ENCODE measurements around the gene MAP3K15.
"Not testable (repeated sequence)": the region's sequence is repeated elsewhere in the genome, so short reads cannot be mapped to it uniquely, and the experiment has no call there.

- TF ChIP-seq CTCF, POLR2A (IDR thresholded peaks at IDR 0.05): not testable (repeated sequence)
Observed at GRCh38 chrX:19422661-19423060, 92.6 kb downstream of the MAP3K15 start.

Data from body of pancreas (tissue), 4 donors.